HG02623 (cell line): ENCODE measurements around the gene OMA1.
A peak's percentile ranks its signal among the peaks of the same experiment; 100 is the strongest.
"Not testable (repeated sequence)": the region's sequence is repeated elsewhere in the genome, so short reads cannot be mapped to it uniquely, and the experiment has no call there.

Source experiments
- ATAC-seq: cut with Tn5 transposase; IDR thresholded peaks from one replicate; pipeline ENCODE4 v1.9.1; 2021; ENCODE audit warnings: moderate library complexity; ENCODE audit not compliant: unreplicated experiment

OMA1 gene

DNA sequence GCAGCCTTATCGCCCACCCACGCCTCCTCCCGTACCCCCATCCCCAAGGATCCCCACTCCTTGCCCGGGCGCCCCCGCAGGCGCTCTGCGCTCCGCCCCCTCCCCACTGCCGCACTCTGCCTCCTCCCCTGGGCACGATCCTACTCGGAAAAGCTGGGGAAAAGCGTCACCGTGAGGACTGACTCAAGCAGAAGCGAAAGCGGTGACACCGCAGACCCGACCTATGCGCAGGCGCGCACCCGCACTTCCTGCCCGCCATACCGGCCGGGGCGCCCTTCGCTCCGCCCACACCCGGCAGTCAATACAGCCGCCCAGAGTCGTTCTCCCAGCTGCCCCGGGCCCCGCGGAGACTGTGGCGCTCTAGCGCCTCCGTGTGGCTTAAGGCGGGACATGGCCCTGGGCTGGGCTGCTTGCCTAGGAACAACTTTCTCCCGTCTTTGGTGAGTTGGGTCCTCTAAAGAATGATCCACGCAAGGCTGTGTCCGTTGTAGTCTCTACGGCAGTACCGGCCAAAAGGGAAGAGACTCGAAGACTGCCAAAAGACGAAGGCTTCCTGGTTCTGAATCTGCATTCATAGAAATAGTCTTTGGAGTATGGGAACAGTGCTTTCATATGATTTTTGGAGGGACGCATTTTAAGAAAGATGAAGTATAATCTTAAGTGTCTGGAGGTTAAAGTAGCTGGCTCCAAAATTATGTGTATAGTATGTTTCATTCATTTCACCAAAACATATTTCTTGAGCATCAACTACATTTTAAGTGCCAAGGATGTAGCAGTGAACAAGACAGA lies at the start of gene OMA1:
TSS of gene OMA1 (minus strand) at position 207 of the 789 bp plus-strand sequence. CDS start 7,432 bp downstream, outside the sequence.
- peak; percentile 97 for ATAC-seq

DNA sequence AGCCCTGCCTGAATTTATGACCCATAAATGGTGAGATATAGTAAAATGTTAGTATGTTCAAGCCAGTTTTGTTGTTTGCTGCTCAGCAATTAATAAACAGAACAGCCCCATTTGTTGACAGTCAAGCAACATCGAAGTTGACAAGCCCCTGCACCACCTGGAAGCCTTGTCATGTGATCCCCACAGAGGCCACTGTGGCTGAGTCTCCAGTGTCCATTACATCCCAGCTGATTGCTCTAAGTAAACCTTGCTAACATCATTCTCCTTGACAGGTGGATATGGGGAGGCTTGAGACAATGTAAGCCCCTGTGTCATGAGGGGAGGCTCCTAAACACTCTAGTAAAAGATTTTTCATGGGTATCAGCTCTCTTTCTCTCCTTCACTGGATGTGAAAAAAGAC lies 48.0 kb upstream of the OMA1 start:
- no peak for ATAC-seq

DNA sequence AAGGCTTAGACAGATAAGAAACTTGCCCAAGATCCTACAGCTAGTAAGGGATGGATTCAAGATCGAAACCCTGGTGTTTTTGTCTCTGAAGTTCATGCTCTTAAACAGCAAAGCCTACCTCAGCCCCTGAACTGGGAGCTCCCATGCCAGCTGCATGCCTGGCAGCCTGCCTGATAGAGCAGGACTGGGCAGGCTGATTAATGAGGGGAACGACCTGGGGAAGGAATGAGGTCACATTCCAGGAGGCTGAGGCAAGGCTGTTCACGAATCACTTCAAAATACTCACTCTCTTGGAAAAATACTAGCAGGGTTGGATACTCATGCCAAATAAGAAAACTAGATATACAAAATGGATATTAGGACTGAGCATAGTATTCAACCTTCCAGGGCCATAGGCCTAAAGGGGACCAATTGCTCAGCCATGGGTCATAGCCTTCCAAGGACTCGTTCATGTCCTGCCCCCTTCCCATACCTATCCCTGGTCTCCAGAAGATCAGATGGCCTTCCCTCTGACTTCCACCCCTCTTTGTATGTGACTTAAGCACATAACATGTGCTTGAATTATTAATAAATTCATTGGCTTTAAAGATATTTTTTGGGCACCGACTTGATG lies 46.1 kb upstream of the OMA1 start:
- no peak for ATAC-seq

DNA sequence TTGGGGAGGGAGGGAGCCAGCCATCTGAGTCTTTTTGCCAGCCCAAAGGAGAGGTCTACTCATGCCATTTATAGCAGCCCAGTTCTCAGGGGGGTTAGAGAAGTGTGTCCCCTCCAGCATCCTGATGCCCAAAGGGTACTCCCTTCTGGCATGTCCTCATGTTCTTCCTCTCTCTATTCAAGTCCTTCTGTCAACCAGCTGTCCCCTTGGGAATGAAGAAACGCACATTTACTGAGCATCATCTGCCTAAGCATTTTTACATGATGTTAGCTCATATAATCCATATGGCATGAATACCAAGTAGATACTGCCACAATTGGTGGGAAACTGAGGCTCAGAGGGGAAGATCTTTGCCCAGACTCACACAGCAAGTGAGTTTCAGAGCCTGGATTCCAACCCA lies 45.3 kb upstream of the OMA1 start:
- no peak for ATAC-seq

DNA sequence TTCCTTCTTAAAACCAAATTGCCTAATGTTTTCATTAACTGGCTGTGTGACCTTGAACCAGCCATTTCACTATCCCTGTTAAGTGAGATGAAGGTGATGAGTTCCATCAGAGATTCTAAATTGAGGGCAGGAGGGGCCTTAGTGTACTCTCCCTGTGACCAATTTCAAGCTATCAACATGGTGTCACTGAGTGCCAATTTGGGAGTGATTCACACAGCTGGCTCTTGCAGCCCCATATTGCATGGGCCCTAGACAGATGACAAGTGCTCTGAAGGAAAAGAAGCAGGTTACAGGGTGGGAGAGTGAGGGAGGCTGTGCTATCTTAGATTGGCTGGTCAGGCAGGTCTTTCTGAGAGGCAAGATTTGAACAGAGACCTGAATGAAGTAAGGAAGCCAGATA lies 43.5 kb upstream of the OMA1 start:
- ATAC-seq: no peak

DNA sequence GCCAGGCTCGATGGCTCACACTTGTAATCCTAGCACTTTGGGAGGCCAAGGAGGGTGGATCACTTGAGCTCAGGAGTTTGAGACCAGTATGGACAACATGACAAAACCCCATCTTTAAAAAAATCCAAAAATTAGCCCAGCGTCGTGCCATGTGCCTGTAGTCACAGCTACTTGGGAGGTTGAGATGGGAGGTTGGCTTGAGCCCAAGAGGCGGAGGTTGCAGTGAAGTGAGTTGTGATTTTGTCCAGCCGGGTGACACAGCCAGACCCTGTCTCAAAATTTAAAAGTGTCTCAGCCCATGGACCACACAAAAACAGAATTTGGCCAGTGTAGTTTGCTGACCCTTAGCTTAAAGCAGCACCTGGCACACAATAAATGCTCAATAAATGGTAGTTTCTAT lies 41.9 kb upstream of the OMA1 start:
- no peak for ATAC-seq

DNA sequence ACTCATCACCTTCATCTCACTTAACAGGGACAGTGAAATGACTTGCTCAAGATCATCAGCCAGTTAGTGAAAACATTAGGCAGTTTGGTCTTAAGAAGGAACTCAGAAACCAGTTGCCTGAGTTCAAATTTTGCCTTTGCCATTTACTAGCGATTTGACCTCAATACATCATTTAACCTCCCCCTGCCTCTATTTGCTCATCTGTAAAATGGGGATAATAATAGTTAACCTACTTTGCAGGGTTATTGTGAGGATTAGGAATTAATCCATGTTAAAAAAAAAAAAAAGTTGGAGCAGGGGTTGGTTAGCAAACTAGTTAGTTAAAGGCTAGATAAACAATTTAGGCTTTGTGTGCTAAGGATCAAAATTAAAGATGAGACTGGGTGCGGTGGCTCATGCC lies 41.1 kb upstream of the OMA1 start:
- ATAC-seq: no peak

DNA sequence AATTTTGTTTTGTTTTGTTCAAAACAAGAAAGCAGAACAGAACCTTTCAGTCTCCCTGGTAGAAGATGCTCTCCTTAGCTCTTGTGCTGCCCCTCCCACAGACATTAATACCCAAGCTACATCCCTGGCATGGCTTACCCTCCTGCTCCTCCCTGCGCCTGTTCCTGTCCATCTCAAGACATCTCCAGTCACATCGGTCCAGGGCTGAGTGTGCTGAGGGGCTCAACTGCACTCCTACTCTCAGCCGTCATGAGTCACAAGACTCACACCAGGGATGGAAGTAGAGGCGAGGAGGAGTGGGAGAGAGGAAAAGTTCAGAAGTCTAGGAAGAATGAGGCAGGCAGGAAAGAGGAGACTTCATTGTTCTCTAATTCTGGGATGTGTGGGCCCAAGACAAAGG lies 39.7 kb upstream of the OMA1 start:
- ATAC-seq: no peak

DNA sequence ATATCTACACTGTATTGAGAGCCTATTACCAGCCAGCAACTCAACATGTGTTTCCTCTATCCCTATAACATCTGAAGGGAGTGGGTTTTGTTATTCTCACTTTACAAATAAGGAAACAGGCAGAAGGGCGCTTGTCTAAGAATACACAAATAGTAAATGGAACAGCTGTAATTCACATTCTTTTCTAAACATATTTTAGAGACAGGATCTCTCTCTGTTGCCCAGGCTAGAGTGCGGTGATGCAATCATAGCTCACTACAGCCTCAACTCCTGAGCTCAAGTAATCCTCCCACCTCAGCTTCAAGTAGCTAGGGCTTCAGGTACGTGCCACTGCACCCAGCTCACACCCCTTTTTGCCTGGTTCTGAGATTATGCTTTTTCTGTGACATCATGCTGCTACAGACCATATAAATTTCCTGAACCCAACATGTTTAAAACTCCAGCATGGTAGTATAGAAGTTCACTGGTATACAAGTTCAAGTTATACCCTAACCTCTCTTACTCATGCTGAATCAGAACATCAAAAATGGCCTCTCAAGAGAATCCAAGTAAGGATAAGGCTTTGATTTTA lies 39.1 kb upstream of the OMA1 start:
- no peak for ATAC-seq

DNA sequence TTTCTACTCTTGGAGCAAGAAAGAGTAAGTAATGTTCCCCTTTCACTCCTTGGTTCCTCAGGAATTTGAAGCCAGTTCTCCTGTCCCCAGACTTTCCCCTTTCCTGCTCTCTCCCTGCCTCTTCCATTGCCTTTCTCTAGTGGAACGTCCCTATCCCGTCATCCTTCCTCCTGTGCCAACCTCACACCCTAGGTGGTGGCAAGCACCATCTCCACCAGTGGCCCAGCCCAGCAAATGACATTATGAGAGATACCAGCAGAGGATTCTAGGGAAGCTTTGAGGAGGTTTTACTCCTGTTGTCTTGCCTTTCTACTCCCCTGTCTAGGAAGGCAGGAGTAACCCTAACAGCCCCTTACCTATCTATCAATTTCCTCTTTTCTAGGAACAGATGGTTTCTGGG lies 38.6 kb upstream of the OMA1 start:
- no peak for ATAC-seq

DNA sequence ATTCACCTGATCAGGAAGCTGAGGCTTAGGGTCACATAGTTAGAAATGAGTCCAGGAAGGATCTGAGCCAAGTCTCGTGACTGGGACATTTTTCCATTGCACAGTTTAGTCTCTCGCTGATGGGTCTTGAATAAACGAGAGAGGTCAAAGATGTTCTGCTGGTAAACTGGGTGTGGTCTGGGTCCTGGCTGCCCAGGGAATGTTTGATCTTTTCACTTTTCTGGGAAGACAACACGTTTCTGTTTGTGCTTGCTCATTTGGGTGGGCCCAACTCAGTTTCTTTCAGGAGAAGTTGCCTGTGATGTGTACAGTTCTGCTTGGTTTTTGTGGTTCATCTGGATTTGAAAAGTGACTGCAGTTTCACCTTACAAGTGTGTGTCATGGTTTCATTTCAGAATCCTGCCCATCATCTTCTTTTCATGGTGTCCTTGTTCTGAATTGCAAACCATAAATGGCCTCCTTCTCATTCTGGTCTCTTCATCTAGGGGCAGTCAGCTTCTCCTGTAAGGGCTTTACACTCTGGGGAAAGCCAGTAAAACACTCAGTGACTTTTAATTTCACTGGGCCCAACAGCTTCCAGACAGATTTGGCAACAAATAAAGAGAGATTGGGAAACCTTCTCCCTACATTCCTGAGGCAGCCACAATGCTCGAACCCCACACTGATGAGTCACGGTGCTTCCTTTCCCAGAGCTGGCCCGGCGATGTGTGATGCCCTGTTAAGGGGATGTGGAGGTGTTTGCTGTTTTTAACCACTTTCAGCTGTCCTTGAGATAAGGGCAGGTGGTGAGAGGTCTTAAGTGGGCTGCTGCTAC lies 37.8 kb upstream of the OMA1 start:
- ATAC-seq: peak; percentile 70

DNA sequence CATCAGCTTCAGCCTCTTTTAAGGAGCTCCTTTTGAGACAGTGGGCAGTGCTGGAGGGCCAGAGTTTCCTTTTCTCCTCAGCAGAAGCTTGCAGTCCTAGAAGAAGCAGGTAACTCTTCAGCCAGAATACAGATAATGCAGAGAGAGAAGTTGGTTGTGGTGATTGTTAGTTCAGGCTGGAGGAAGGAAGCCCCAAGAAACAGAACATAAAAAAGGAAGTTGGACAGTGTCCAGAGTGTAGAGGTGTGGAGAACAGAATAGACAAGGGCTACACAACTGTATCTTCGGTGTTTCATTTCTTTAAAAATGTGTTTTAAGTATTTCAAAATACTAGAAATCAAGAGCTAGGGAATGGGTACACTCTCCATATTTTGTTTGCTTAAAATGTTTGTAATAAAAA lies 37.0 kb upstream of the OMA1 start:
- no peak for ATAC-seq

DNA sequence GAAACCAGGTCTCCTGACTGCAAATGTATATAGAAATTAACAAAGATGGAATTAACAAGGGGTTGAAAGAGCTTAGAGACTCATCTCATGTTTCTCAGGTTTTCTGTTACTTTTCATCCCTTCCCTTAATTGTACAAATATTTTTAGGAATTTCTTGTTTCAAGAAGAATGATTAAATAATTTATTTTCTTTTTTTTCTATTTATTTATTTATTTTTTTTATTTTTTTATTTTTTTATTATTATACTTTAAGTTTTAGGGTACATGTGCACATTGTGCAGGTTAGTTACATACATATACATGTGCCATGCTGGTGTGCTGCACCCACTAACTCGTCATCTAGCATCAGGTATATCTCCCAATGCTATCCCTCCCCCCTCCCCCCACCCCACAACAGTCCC lies 35.6 kb upstream of the OMA1 start:
- ATAC-seq: not testable (repeated sequence)

DNA sequence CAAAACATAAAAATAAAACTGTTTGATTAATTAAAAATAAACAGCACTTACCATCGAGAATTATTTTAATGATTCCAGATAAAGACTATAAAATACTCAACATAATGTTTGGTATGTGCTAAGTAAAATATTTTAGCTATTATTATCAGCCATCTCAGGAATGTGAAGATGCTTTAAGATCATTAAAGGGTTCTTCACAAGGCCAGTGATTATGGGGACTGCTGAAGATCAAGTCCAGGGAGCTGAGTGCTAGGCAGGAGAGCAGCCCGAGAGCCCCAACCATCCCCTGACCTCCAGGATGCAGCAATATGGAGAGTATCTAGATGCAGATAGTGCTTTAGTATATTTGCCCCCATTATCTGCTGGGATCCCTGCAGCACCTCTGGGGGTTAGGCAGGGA lies 35.1 kb upstream of the OMA1 start:
- ATAC-seq: no peak

DNA sequence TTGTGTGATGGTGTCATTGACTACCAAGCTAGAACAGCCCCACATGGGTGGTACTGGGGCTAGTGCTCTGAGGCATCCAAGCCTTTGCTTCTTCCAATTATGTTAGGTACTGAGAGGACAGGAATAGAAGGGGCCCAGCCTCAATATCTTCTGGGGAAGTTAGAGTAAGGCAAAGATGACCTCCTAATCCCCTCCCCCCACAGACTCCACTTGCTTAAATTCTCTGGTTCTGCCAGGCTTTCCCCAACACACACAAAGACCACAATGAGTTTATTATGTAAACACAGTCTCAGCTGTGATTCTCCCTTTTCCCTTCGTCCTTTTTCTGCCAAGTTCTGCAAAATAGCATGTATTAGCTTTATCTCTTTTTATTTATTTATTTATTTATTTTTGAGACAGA lies 33.7 kb upstream of the OMA1 start:
- no peak for ATAC-seq

DNA sequence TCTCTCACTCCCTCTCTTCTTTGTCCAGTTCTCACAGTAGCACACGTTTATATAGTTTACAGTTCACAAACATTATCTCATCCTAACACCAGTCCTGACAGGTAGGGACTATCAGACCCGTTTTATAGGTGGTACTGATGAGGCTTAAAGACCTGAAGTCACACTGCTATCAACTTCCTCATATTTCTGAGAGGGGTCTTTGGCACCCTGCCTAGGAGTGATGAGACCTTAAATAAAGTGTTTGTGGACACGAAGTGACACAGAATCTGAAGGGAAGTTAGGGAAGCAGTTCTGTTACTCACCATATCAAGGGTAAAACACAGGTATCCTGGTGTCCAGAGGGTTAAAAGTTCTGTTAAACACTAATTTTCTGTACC lies 31.1 kb upstream of the OMA1 start:
- ATAC-seq: no peak

DNA sequence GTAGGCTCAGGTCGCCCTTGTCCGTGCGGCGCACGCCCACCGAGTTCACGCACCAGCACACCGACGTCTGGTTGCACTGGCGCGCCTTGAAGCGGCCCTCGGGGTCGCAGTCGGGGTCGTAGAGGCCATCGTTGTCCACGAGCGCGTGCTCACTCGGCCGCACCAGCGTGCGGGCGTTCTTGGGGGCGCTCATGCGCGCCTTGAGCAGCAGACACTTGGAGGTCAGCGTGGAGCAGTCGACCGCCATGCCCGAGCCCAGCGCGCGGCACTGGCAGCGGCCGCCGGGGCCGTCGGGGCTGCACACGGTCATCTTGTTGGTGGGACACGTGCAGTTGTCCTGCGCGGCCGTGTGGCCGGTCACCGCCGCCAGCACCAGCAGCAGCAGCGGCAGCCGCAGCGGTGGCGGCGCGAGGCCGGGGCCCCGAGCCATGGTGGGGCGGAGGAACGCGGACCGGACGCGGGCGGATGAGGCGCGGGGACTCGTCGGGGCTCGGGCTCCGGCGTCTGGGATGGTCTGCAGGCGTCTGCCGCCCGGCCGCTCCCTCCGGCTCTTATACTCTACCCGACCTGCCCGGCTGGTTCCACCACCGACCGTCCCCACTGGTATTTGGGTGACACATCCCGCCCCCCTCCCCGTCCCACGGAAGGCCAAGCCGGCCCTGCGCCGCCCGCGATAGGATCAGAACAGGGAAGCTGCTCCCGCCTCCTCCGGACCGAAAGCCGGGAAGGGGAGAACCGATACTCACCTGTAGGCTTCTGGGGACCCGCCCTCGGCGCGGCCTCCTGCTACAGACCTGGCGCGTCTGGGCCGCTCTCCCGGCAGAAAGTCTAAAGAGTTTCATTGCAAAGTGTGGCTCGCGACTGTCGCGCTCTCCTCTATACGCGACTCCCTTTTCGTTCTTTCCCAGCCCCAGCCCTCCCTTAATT lies 30.5 kb upstream of the OMA1 start, which contains the start of gene TACSTD2:
TSS of gene TACSTD2 (minus strand) at position 526 of the 927 bp plus-strand sequence. CDS start at position 430, 96 bp downstream.
- no peak for ATAC-seq

DNA sequence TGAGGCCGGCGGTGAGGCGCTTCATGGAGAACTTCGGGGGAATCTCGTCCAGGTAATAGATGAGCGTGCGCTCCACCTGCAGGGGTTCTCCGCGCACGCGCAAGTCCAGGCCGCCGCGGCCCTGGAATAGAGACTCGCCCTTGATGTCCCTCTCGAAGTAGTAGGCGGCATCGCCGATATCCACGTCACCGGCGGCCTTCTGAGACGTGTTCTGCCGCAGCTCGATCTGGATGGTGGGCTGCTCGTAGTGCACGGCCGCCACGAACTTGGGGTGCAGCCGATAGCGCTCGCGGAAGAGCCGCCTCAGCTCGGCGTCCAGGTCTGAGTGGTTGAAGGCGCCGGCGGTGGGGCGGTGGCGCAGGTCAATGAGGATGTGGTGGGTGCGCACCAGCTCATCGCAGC lies 29.8 kb upstream of the OMA1 start:
- ATAC-seq: no peak

DNA sequence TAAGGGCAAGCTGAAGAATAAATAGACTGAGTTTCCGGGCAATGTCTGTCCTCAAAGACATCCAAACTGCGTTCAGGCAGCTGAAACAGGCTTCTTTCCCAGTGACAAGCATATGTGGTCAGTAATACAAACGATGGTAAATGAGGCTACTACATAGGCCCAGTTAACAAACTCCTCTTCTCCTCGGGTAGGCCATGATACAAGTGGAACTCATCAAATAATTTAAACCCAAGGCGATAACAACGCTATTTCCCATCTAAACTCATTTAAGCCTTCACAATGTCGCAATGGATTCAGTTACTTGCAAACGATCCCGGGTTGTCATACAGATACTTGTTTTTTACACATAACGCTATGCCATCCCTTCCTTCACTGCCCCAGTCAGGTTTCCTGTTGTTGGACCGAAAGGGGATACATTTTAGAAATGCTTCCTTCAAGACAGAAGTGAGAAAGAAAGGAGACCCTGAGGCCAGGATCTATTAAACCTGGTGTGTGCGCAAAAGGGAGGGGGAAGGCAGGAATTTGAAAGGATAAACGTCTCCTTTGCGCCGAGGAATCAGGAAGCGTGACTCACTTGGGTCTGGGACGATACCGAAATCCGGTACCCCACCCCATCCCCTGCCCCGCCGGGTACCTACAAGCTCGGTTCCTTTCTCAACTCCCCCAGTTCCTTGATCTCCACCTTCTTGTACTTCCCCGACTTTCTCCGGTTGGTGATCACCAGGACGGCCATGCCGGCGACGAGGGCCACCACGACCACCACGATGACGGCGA lies 29.2 kb upstream of the OMA1 start:
- ATAC-seq: no peak

DNA sequence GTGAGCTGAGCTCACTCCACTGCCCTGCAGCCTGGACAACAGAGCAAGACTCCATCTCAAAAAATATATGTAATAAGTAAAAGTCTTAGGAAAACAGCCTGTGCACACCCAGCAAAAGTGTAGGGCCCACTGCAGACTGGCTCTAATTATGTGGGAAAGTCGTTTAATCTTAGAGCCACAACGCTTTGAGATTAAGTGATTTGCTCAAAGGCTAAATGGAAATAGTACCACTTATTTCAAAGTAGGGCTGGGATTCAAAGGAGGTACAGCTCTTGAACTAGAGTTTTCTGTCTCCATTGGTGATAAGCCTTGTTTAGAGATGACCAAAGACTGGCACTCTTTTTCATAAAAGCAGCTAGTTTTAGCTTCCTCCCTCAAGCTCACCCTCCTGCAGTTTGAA lies 28.3 kb upstream of the OMA1 start:
- ATAC-seq: no peak
